ENCODE measurements around the gene STON2. TPM values are rescaled to one million over a fixed set of nuclear protein-coding genes. Genes with fewer than 3 reads are reported as not detected.

STON2 gene
- total RNA-seq, 4 donors from 2014 or later, result 12.5 to 21.8 (median 16.1) TPM

DNA sequence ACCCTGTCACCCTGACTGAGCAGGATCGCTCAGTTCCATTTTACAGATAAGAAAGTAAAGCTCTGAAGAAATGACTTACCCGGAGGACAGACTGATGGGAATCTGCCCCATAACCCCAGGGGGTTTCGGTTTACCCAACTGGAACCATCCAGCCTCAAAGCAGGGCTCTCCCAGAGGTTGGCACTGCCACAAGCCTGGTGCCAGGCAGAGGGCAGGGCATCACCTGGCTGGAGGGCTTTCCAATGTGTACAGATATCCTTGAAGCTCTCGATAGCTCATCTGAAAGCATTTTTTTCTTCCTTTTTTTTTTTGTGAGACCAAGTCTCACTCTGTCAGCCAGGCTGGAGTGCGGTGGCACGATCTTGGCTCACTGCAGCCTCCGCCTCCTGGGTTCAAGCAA is 33.2 kb downstream of the STON2 start:
- H3K4me3 ChIP-seq (ENCODE audit: low read depth, poor library complexity, severe bottlenecking), result no peak overlapping the region
- intact Hi-C loops (cut with DNase I; ENCODE audit: low total_unique reads), result no loop called here
- 89 to 91% methylated on average over 7 of the region's 7 CpGs for WGBS, 2 donors
- TF ChIP-seq POLR2A (IDR thresholded peaks at IDR 0.05), result no peak
- TF ChIP-seq, protein P1, sequence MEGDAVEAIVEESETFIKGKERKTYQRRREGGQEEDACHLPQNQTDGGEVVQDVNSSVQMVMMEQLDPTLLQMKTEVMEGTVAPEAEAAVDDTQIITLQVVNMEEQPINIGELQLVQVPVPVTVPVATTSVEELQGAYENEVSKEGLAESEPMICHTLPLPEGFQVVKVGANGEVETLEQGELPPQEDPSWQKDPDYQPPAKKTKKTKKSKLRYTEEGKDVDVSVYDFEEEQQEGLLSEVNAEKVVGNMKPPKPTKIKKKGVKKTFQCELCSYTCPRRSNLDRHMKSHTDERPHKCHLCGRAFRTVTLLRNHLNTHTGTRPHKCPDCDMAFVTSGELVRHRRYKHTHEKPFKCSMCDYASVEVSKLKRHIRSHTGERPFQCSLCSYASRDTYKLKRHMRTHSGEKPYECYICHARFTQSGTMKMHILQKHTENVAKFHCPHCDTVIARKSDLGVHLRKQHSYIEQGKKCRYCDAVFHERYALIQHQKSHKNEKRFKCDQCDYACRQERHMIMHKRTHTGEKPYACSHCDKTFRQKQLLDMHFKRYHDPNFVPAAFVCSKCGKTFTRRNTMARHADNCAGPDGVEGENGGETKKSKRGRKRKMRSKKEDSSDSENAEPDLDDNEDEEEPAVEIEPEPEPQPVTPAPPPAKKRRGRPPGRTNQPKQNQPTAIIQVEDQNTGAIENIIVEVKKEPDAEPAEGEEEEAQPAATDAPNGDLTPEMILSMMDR (IDR thresholded peaks at IDR 0.05), result no peak
- DNase-seq (ENCODE audit: low spot score in 2 of 2), result no peak

DNA sequence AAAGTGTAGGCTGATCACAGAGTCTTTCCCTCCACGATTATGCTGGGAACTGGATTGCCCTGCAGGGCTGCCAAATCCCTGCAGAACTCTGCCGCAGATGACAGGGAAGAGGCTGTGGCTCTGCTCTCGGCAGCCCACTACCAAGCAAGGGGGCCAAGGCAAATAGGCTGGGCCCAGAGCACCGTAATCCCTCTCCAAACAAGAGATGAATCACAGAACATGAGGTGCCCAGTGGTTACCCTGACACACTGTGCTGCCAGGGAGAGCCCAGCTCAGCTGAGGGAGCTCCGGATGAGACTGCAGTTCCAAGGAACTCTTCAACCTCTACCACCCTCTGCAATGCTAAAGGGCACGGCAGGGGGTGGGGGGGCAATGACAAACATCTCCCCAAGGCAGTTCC is 33.9 kb downstream of the STON2 start:
- H3K4me3 ChIP-seq (ENCODE audit: low read depth, poor library complexity, severe bottlenecking), result no peak overlapping the region
- TF ChIP-seq, protein P1 (IDR thresholded peaks at IDR 0.05), result no peak
- no peak for TF ChIP-seq POLR2A (IDR thresholded peaks at IDR 0.05)
- intact Hi-C loops (cut with DNase I; ENCODE audit: low total_unique reads), result no loop called here
- WGBS, 2 donors, result 19 to 34% methylated on average over 6 of the region's 6 CpGs
- no peak for DNase-seq (ENCODE audit: low spot score in 2 of 2)

DNA sequence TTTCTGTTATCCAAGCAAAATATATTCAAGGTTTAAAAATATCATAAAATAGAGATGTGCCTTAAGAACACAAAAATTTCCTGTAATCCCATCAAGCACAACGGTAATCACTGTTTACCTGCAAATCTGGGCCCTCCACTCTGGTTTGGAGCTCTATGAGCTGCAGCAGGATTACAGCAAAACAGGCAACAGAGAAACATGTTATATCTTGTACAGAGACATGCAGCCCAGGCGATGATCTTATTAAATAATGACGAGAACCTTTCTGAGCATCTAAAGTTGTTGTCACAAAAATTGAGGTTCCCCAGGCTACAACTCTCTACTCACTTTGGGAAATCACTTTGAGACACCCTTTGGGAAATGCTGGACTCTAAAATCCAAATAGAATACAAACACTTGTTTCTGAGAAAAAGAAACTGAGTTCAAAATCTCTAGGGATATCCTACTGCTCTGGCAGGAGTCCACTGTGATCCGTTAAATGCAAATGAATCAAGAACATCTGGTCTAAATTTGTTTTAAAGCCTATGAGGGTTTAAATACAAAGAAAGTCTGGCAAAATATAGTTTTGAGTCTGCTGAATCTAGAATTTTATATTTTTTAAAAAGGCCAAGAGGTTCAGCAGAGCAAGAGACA is 36.3 kb downstream of the STON2 start:
- WGBS, 2 donors, result 13 to 24% methylated on average over 4 of the region's 4 CpGs
- no peak overlapping the region for H3K4me3 ChIP-seq (ENCODE audit: low read depth, poor library complexity, severe bottlenecking)
- TF ChIP-seq, protein P1 (IDR thresholded peaks at IDR 0.05), result no peak
- TF ChIP-seq POLR2A (IDR thresholded peaks at IDR 0.05), result no peak
- DNase-seq (ENCODE audit: low spot score in 2 of 2), result no peak
- intact Hi-C loops (cut with DNase I; ENCODE audit: low total_unique reads), result no loop called here

DNA sequence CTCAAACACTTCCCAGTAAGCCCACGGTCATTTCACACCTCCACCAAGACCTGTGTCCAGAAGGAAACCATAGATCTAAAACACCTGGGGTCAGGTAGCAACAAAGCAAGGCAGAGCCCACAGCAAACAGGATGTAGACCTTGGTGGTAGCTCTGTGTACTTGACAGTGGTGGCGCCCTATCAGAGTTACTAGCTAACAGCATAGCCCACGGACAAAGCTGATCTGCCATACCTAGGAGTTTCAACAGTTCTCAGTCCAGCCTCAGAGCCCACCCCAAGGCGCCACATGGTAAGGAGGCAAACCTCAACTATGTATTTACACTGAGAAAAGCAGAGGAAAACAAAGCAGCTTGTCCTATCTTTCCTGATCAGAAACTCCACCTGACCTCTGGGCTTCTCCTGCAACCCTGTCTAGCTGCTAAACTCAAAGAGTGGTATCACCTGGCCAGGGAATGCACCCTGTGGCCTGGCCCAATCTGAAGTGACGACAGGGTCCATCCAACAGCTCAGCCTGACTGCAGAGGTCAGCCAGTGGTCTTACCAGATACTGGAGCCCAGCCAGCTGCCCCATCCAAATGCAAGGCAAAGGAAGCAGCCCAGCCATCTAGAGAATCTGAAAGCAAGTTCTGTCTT is 46.3 kb downstream of the STON2 start:
- intact Hi-C loops (cut with DNase I; ENCODE audit: low total_unique reads), result no loop called here
- no peak for TF ChIP-seq POLR2A (IDR thresholded peaks at IDR 0.05)
- TF ChIP-seq, protein P1 (IDR thresholded peaks at IDR 0.05), result no peak
- no peak for DNase-seq (ENCODE audit: low spot score in 2 of 2)
- 88 to 96% methylated on average over 5 of the region's 5 CpGs for WGBS, 2 donors
- H3K4me3 ChIP-seq (ENCODE audit: low read depth, poor library complexity, severe bottlenecking), result no peak overlapping the region

DNA sequence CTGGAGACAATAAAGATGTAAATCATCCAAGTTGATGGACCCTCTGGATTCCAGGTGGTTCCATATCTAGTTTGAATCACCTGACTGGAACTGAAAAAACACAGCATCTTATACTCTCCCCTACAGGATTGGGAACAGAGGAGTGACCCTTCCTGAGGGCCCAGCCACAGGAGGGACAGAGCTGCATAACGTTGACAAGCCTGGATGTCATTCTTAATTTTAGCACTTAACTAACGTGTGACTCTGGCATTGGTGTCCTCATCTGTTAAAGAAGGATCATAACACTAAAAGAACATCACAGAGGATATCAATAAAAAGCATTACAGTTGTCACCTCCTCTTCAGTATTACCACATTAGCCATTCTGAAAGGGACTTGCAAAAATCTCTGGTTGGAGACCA is 47.7 kb downstream of the STON2 start:
- H3K4me3 ChIP-seq (ENCODE audit: low read depth, poor library complexity, severe bottlenecking), result no peak overlapping the region
- TF ChIP-seq, protein P1 (IDR thresholded peaks at IDR 0.05), result no peak
- no peak for TF ChIP-seq POLR2A (IDR thresholded peaks at IDR 0.05)
- DNase-seq (ENCODE audit: low spot score in 2 of 2), result no peak
- 72 to 86% methylated on average over 2 of the region's 2 CpGs for WGBS, 2 donors
- intact Hi-C loops (cut with DNase I; ENCODE audit: low total_unique reads), result no loop called here

DNA sequence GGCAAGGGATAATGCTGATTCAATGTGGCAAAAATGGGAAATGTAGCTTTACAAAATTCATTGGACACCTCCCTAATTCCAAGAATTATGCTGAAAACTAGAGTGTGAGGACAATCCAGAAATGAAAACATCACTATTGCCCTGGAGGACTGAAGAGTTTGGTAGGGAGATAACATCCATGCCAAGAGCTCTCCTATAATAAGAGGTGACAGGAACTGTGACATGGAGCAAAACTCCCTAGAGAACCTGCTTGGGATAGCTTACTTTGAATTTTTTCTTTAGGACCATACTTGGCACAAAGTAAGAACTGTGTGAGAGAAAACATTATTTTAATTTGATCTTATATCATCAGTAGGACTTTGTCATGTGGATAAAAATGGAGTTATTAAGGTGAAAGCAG is 48.9 kb downstream of the STON2 start:
- intact Hi-C loops (cut with DNase I; ENCODE audit: low total_unique reads), result no loop called here
- TF ChIP-seq, protein P1 (IDR thresholded peaks at IDR 0.05), result no peak
- TF ChIP-seq POLR2A (IDR thresholded peaks at IDR 0.05), result no peak
- no peak overlapping the region for H3K4me3 ChIP-seq (ENCODE audit: low read depth, poor library complexity, severe bottlenecking)
- DNase-seq (ENCODE audit: low spot score in 2 of 2), result no peak
